K562 (cell line): ENCODE data around the gene NACAD.

Experiments used
- MEF2D ChIP-seq: conservative IDR thresholded peaks from 2 replicates; pipeline ENCODE4 v1.6.1; 2016; ENCODE audit warnings: low read depth, missing genetic modification characterization, missing compliant biosample characterization
- POLR2A ChIP-seq: fragments of 450-650 bp; conservative IDR thresholded peaks from 2 replicates; pipeline ENCODE4 v1.6.1; 2016
- SAP30 ChIP-seq: fragments of 200-600 bp; sonication (generic); IDR thresholded peaks from 2 replicates; pipeline ENCODE4 v1.6.1; 2012; ENCODE audit warnings: borderline replicate concordance, low read depth, mild to moderate bottlenecking, moderate library complexity, low read length, control low read depth, inconsistent platforms; ENCODE audit not compliant: insufficient read depth, poor library complexity, severe bottlenecking
- ZNF449 ChIP-seq: fragments of 250-450 bp; sonication (Bioruptor Pico); IDR thresholded peaks from 2 replicates; pipeline ENCODE4 v1.8.0; 2022; ENCODE audit warnings: moderate library complexity, mild to moderate bottlenecking, inconsistent platforms
- ZNF766 ChIP-seq: fragments of 200-800 bp; sonication (Bioruptor generic); conservative IDR thresholded peaks from 2 replicates; pipeline ENCODE4 v1.6.1; 2016; ENCODE audit warnings: missing genetic modification characterization, missing compliant biosample characterization
- TF ChIP-seq, protein P1 (sequence below): sonication (generic); formaldehyde crosslinking; IDR thresholded peaks from 2 replicates; pipeline ENCODE4 v1.8.0; 2023; ENCODE audit warnings: mild to moderate bottlenecking, missing genetic modification reagents

- TF ChIP-seq ZNF766 (CRISPR knock-in tag) (no peak), POLR2A (no peak), SAP30 (no peak), ZNF449 (CRISPR knock-in tag) (no peak), MEF2D (tag) (no peak)
- TF ChIP-seq, protein P1, sequence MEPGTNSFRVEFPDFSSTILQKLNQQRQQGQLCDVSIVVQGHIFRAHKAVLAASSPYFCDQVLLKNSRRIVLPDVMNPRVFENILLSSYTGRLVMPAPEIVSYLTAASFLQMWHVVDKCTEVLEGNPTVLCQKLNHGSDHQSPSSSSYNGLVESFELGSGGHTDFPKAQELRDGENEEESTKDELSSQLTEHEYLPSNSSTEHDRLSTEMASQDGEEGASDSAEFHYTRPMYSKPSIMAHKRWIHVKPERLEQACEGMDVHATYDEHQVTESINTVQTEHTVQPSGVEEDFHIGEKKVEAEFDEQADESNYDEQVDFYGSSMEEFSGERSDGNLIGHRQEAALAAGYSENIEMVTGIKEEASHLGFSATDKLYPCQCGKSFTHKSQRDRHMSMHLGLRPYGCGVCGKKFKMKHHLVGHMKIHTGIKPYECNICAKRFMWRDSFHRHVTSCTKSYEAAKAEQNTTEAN (CRISPR knock-in tag): no peak
These were observed 34.4 kb upstream of the NACAD start for GRCh38 chr7:45122975-45123860.
